ENCODE data around the gene ADGRL2.

DNA sequence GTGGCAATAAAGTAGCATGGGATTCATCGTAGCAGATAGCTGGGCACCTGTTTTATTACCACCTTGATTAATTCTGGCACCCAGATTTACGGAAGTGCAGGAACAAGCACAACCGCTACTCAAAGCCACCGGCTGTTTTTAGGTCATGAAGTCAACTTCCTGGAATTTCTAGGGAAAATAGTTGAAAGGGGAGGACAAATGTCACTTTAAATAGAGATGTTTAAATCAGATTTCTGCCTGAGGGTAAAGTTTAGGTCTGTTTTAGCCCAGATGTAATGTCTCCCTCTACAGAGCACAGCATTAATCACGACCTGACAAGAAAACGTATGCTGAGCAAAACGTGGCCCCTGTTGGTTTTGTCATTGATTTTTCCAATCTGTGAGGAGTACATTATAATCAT, 8.0 kb downstream of the ADGRL2 start:
- no peak for TF ChIP-seq EZH2 (IDR thresholded peaks at IDR 0.05; ENCODE audit: low read length, unreplicated experiment)
- TF ChIP-seq, protein P1, sequence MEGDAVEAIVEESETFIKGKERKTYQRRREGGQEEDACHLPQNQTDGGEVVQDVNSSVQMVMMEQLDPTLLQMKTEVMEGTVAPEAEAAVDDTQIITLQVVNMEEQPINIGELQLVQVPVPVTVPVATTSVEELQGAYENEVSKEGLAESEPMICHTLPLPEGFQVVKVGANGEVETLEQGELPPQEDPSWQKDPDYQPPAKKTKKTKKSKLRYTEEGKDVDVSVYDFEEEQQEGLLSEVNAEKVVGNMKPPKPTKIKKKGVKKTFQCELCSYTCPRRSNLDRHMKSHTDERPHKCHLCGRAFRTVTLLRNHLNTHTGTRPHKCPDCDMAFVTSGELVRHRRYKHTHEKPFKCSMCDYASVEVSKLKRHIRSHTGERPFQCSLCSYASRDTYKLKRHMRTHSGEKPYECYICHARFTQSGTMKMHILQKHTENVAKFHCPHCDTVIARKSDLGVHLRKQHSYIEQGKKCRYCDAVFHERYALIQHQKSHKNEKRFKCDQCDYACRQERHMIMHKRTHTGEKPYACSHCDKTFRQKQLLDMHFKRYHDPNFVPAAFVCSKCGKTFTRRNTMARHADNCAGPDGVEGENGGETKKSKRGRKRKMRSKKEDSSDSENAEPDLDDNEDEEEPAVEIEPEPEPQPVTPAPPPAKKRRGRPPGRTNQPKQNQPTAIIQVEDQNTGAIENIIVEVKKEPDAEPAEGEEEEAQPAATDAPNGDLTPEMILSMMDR (conservative IDR thresholded peaks at IDR 0.05; ENCODE audit: low read depth, low read length), result peak; percentile 54

Data from PC-3 (cell line).